ENCODE results near the gene GADD45GIP1. TPM values are rescaled to one million over a fixed set of nuclear protein-coding genes. Genes with fewer than 3 reads are reported as not detected.
"Not testable (repeated sequence)": the region's sequence is repeated elsewhere in the genome, so short reads cannot be mapped to it uniquely, and the experiment has no call there.

Gene GADD45GIP1
- total RNA-seq, 1 experiment from 2014 or later: 41.2 TPM

- DNase-seq (ENCODE audit: low read depth): no peak
These were observed 16.1 kb downstream of the GADD45GIP1 start for GRCh38 chr19:12940897-12941296.

GRCh38 chr19:12939975-12940423 lies 17.0 kb downstream of the GADD45GIP1 start:
- DNase-seq (ENCODE audit: low read depth): no peak

GRCh38 chr19:12938779-12939601 lies 18.0 kb downstream of the GADD45GIP1 start:
- DNase-seq (ENCODE audit: low read depth): peak; percentile 39

- DNase-seq (ENCODE audit: low read depth): peak; percentile 100
These were observed 18.9 kb downstream of the GADD45GIP1 start, which contains the start of gene CALR for GRCh38 chr19:12937927-12938778. TSS of gene CALR (plus strand) at chr19:12938609. CDS start at chr19:12938680, 71 bp downstream.

GRCh38 chr19:12937093-12937926 lies 19.7 kb downstream of the GADD45GIP1 start:
- DNase-seq (ENCODE audit: low read depth): peak; percentile 48

- no peak for DNase-seq (ENCODE audit: low read depth)
These were observed 20.4 kb downstream of the GADD45GIP1 start for GRCh38 chr19:12936582-12936981.

- DNase-seq (ENCODE audit: low read depth): no peak
These were observed 22.0 kb downstream of the GADD45GIP1 start for GRCh38 chr19:12935071-12935470.

GRCh38 chr19:12933287-12934072 lies 23.5 kb downstream of the GADD45GIP1 start, which contains the start of gene FARSA:
TSS of gene FARSA (minus strand) at chr19:12933711. CDS start at chr19:12933696, 15 bp downstream.
- peak; percentile 87 for DNase-seq (ENCODE audit: low read depth)

- DNase-seq (ENCODE audit: low read depth): no peak
These were observed 24.4 kb downstream of the GADD45GIP1 start for GRCh38 chr19:12932392-12933286.

- no peak for DNase-seq (ENCODE audit: low read depth)
These were observed 26.9 kb downstream of the GADD45GIP1 start for GRCh38 chr19:12930002-12930645.

GRCh38 chr19:12924621-12925310 lies 32.3 kb downstream of the GADD45GIP1 start:
- no peak for DNase-seq (ENCODE audit: low read depth)

GRCh38 chr19:12922959-12923358 lies 34.1 kb downstream of the GADD45GIP1 start:
- DNase-seq (ENCODE audit: low read depth): no peak

- no peak for DNase-seq (ENCODE audit: low read depth)
These were observed 36.0 kb downstream of the GADD45GIP1 start for GRCh38 chr19:12921047-12921446.

- no peak for DNase-seq (ENCODE audit: low read depth)
These were observed 38.8 kb downstream of the GADD45GIP1 start for GRCh38 chr19:12918253-12918652.

GRCh38 chr19:12915860-12916259 lies 41.2 kb downstream of the GADD45GIP1 start:
- not testable (repeated sequence) for DNase-seq (ENCODE audit: low read depth)

- DNase-seq (ENCODE audit: low read depth): no peak
These were observed 43.0 kb downstream of the GADD45GIP1 start for GRCh38 chr19:12913851-12914690.

GRCh38 chr19:12913011-12913561 lies 43.9 kb downstream of the GADD45GIP1 start:
- peak; percentile 31 for DNase-seq (ENCODE audit: low read depth)
